ENCODE data around the gene TTC12.

Gene TTC12

DNA sequence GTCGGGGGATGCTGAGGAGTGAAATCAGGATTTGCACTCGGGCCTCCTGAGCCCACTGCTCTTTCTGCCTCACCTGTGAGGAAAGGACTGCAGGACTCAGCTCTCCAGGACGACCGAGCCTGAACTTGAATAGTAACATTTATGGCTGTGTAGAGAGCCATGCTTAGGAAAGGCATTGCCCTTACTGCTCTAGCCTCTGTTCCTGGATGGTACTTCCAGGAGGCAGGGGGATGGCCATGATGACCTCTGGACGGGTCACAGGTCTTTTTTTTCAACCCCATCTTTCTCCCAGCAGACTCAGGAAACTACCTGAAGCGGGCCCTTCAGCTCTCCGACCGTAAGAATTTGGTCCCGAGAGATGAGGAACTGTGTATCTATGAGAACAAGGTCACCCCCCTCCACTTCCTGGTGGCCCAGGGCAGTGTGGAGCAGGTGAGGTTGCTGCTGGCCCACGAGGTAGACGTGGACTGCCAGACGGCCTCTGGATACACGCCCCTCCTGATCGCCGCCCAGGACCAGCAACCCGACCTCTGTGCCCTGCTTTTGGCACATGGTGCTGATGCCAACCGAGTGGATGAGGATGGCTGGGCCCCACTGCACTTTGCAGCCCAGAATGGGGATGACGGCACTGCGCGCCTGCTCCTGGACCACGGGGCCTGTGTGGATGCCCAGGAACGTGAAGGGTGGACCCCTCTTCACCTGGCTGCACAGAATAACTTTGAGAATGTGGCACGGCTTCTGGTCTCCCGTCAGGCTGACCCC lies 84.5 kb downstream of the TTC12 start:
- Histone ChIP-seq H3K27me3 (replicated peaks; ENCODE audit: control insufficient read depth, insufficient read depth, low read length) (no peaks in the 10 kb centered on the region; the same call in none of the 2 replicates), H3K4me3 (replicated peaks; ENCODE audit: low read depth, low read length) (no peak overlapping the region), H3K36me3 (ENCODE audit: control insufficient read depth, insufficient read depth, low read length) (no peaks in the 10 kb centered on the region)
- DNase-seq (ENCODE audit: extremely low read depth, insufficient read length): no peak
- TF ChIP-seq, protein P1, sequence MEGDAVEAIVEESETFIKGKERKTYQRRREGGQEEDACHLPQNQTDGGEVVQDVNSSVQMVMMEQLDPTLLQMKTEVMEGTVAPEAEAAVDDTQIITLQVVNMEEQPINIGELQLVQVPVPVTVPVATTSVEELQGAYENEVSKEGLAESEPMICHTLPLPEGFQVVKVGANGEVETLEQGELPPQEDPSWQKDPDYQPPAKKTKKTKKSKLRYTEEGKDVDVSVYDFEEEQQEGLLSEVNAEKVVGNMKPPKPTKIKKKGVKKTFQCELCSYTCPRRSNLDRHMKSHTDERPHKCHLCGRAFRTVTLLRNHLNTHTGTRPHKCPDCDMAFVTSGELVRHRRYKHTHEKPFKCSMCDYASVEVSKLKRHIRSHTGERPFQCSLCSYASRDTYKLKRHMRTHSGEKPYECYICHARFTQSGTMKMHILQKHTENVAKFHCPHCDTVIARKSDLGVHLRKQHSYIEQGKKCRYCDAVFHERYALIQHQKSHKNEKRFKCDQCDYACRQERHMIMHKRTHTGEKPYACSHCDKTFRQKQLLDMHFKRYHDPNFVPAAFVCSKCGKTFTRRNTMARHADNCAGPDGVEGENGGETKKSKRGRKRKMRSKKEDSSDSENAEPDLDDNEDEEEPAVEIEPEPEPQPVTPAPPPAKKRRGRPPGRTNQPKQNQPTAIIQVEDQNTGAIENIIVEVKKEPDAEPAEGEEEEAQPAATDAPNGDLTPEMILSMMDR (IDR thresholded peaks at IDR 0.05; ENCODE audit: insufficient read depth, low read length, poor library complexity, severe bottlenecking): no peak

DNA sequence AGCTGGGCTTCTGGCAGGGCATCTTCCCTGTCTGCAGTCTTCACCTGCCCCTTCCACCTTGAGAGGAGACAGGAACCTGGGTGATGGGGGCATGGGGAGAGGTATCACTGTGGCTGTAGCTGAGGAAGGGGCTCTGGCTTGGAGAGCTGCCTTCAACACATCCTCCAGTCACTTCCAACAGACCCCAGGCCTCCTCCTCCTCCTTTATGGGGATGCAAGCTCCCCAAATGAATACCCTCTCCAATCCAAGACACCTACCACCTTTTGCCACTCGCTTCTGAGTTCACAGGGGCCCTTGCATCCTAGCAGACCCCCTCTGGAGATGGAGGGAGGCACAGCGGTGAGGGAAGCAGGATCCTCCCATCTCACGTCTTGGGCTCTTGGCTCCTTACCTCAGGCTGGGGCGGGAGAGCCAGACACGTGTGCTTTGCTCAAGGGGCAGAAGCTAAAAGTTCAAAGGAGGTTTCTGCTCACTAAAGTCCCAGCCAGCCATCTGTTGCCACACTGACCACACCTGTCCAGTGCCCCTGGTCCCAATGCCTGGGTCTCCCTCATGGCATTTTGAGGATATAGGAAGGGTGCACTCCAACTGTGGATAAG lies 86.3 kb downstream of the TTC12 start:
- TF ChIP-seq, protein P1 (IDR thresholded peaks at IDR 0.05; ENCODE audit: insufficient read depth, low read length, poor library complexity, severe bottlenecking): no peak
- DNase-seq (ENCODE audit: extremely low read depth, insufficient read length): no peak
- no peak overlapping the region for H3K4me3 ChIP-seq (replicated peaks; ENCODE audit: low read depth, low read length)
- no peaks in the 10 kb centered on the region for H3K36me3 ChIP-seq (ENCODE audit: control insufficient read depth, insufficient read depth, low read length)
- no peaks in the 10 kb centered on the region; the same call in none of the 2 replicates for H3K27me3 ChIP-seq (replicated peaks; ENCODE audit: control insufficient read depth, insufficient read depth, low read length)

DNA sequence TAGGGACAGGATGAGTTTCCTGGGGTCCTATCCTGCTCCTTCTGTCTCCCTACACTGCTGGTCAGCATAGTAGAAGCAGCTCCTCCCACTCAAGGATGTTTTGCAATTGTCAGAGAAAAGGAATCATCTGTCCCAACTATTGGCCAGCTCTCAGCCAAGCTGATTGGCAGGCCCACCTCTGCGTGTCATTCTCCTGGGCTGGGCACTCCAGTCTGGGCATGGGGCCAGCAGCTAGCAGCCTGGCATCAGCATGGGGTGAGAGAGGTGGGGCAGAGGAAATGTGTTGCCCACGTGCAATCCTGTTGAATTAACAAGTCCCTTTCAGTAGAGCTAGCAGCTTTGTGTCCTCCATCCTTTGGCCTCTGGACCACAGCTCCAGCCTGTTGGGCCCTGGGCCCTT lies 87.3 kb downstream of the TTC12 start:
- no peak for DNase-seq (ENCODE audit: extremely low read depth, insufficient read length)
- TF ChIP-seq, protein P1 (IDR thresholded peaks at IDR 0.05; ENCODE audit: insufficient read depth, low read length, poor library complexity, severe bottlenecking): no peak
- no peaks in the 10 kb centered on the region; the same call in none of the 2 replicates for H3K27me3 ChIP-seq (replicated peaks; ENCODE audit: control insufficient read depth, insufficient read depth, low read length)
- no peaks in the 10 kb centered on the region for H3K36me3 ChIP-seq (ENCODE audit: control insufficient read depth, insufficient read depth, low read length)
- no peak overlapping the region for H3K4me3 ChIP-seq (replicated peaks; ENCODE audit: low read depth, low read length)

DNA sequence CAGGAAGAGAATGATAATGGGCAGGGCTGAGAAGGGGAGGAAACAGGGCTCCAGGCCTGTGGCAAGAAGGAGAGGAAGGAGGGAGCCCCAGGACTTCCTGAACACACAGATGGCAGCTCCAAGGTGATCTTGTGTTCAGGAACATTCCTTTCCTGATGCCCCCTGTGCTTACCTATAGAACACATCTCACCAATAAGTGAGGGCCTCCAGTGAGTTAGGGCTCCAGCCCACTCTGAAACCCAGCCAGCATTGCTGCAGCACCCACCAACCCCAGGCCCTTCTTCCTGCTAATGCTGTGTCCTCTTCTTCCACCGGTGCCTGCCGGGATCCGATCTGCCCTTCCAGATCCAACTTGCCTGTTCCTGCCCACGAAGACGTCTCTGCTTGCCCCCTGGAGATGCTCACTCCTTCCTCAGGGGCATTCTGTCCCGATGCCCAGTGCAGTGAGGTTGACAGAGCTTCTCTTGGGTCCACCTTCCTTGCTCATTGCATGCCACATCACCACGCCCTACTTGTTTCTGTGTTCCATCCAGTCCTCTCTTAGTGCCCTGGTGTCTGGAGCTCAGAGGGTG lies 90.6 kb downstream of the TTC12 start:
- Histone ChIP-seq H3K36me3 (ENCODE audit: control insufficient read depth, insufficient read depth, low read length) (no peaks in the 10 kb centered on the region), H3K27me3 (replicated peaks; ENCODE audit: control insufficient read depth, insufficient read depth, low read length) (peaks cover 2% of the 10 kb centered on the region), H3K4me3 (replicated peaks; ENCODE audit: low read depth, low read length) (no peak overlapping the region)
- DNase-seq (ENCODE audit: extremely low read depth, insufficient read length): no peak
- TF ChIP-seq, protein P1 (IDR thresholded peaks at IDR 0.05; ENCODE audit: insufficient read depth, low read length, poor library complexity, severe bottlenecking): no peak

DNA sequence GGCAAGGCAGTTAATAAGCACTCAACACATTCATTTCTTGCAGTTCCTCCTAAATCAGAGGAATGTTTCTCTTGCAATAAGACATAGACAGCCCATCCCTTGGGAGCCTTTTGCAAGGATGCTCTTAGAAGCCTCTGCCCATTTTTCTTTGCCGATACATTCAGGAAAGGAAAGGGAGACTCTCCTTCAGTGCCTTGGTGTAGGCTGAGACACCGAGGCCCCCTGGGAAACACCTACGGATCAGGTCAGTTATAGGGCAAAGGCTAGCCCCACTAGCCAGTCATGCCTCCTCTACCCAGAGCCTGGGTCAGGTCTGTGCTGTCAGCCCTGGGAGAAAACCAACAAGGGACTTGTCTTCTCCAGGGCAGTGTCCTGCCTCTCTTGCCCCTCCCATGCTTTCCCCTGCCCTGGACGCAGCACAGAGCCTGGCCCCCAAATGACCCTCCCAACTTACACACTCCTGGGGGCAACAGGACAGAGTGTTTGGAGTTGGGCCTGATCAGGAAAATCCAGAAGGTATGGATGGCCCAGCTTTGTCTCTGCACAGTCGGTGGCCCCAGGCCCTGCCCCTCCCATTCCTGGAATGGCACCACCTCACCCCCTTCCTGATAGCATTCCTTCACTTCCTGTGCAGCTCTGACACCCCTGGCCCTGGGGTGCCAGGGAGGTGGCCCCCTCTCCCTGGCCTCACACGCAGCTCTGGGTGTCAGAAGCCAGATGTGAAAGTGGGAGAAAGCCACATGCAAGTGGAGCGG lies 91.5 kb downstream of the TTC12 start:
- no peak for DNase-seq (ENCODE audit: extremely low read depth, insufficient read length)
- Histone ChIP-seq H3K36me3 (ENCODE audit: control insufficient read depth, insufficient read depth, low read length) (no peaks in the 10 kb centered on the region), H3K4me3 (replicated peaks; ENCODE audit: low read depth, low read length) (no peak overlapping the region), H3K27me3 (replicated peaks; ENCODE audit: control insufficient read depth, insufficient read depth, low read length) (peaks cover 2% of the 10 kb centered on the region)
- TF ChIP-seq, protein P1 (IDR thresholded peaks at IDR 0.05; ENCODE audit: insufficient read depth, low read length, poor library complexity, severe bottlenecking): no peak
